CD4-positive, alpha-beta T cell treated with Interleukin-10 for 1 hour (primary cell): ENCODE results near the gene HAND1.

Experiments
- DNase-seq: peaks from one replicate; pipeline ENCODE4 v3.0.0-alpha.2; 2020

Gene HAND1

DNA sequence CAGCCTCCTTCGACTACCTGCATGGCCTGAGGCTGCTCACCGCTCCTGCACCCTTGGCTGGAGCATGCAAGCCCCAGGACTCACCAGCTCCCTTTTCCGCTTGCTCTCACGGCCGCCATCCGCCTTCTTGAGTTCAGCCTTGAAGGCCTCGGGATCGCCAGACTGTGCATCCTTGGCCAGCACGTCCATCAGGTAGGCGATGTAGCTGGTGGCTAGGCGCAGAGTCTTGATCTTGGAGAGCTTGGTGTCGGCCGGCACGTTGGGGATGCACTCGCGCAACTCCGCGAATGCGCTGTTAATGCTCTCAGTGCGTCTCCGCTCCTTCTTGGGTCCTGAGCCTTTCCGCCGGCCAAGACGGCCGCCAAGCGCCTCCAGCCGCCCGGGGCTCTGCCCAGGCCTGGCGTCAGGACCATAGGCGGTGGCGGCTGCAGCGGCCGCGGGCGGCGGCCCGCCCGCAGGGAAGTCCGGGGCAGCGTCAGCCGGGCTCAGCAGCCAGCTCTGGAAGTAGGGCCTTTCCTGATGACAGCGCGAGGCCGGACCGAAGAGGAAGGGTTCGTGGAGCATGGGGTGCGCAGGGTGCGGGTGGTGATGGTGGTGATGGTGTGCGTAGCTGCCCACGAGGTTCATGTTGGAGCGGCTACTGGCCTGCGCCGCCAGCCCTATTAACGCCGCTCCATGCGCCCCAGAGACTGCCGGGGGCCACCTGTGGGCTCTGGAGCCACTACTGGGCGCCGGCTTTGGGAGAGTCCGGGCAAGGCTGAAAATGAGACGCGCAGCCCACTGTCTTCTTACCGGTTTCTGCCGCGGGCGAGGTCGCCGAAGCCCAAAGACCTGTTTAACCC, 424 bp downstream of the HAND1 start:
- DNase-seq, result no peak

DNA sequence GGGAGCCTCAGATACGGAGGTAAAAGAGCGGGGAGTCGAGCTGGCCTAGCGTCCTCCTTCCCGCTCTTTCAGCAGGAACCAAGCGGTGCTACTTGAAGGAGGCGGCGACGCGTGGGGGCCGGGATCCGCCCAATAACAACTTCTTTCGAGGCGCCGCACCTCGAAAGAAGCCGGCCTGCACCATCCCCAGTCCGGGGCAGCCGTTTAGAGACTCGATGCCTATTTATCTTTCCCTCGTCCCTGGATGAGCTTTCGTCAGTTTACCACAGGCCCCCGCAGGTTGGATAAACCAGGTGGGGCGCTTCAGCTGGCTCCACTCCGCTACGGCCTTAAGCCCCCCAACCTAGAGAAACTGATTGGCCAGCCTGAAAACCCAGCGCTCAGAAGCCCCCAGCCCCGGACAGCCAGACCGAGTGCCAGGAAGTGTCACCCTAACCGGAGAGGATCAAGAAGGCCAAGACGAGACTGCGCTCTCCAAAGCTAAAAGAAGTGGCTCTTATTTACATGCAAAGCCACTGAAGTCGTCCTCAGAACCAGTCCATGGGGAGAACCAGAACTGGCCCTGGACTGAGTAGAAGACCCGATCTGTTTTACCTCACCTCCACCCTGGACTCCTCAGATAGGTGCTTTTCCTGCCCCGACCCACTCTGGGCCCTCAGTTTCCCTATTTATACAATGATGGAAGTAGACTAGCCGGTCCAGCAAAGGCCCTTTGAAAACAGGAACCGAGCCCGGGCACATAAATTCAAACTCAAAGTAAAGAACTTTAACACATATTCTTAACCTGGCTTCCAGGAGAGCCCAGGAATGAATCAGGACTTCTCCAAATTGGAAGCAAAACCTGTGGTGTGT, 1.4 kb downstream of the HAND1 start:
- no peak for DNase-seq

DNA sequence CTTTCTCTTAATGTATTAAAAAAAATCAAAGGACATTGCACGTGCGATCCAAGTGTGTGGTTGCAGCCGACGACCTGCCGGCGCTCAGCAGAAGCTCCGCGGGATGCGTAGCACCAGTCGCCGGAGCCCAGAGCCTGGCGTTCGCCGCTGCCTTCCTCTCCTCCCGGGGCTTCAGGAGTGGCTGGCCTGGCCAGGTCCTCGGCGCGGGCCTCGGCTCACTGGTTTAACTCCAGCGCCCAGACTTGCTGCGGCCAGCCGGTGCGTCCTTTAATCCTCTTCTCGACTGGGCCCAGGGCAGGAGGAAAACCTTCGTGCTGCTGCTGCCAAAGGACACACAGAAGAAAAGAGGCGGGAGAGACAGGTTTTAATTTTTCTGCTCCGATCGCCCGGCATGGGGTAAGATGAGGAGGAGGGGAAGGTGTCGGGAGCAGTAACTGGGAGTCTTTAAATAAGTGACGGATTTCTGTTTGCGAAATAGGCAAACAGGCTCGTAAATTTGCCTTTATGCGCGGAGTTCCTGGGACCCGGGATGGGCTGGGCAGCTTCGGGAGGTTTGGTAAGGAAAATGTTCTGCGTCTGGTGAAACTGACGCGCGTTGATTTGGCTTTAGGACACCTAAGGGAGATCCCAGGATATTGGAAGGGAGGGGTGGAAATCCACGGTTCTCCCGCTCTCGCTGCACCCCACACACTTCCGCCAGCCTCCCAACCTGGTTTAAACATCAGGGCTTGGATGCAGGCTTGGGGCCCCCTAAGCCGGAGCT, 2.3 kb downstream of the HAND1 start:
- DNase-seq, result no peak

- DNase-seq, result no peak
Observed at GRCh38 chr5:154474396-154475334, 3.4 kb downstream of the HAND1 start.

DNA sequence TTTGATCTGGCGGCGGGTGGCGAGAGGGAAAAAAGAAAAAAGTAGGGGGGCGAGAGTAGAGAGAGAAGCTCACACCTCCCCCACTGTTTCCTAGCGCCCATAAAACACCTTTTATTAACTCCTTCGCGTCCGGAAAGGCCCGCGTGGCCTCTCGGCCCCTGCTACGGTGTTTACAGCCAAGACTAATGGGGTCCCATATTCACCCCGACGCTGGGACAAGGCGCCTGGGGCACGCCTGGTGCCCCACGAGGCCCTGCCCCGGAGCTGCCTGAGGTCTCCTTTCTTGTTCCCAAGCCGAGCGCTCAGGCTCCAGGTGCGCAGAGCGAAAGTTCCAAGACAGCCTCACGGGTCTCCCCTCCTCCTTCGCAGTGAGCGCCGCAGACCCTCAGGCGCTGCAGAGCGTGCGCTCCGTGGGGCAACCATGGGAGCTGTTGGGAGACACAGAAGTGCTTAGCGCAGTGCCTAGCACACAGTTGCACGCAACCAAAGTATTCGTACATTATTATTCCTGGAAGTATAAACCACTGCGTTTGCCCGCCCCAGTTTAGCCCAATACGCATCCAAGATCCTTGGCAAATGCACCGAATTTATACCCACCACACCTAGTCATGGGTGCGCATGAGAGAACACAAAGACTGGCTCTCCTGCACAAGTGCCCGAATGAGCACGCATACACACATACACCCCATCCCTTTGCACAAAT, 4.3 kb downstream of the HAND1 start:
- no peak for DNase-seq

DNA sequence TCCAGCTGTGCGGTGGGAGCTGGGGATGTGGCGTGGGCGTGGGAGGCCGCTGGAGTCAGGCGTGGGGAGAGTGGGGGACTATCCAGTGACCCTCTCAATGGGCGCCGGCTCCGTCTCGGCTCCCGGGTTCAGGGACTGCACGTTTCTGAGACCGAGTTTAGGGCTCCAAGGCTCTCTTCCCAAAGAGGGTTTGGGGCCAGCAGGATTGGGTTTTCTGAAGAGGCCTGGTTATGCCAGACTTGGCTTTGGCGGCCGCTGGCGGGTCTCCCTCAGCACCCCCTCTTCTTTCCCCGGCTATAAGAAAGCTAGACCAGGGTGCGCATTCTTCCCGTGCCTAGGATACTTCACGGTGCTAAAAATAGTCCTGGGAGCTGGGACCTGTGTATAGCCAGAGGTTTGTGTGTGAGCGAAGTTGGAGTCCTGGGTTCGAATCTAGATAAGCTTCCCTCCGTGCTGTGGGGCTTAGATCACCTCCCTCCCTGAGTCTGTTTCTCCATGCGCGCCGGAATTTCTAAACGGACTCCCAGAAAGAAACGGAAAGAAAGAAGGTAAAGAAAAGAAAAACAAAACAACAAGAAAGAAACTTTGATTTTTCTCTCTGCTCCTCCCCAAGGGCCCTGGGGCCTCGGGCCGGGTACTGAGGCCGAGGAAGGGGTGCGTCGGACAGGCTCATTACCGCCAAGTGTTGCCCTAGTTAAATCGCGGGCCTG, 5.0 kb downstream of the HAND1 start:
- DNase-seq, result no peak

GRCh38 chr5:154470947-154471870, 6.8 kb downstream of the HAND1 start:
- DNase-seq, result no peak

DNA sequence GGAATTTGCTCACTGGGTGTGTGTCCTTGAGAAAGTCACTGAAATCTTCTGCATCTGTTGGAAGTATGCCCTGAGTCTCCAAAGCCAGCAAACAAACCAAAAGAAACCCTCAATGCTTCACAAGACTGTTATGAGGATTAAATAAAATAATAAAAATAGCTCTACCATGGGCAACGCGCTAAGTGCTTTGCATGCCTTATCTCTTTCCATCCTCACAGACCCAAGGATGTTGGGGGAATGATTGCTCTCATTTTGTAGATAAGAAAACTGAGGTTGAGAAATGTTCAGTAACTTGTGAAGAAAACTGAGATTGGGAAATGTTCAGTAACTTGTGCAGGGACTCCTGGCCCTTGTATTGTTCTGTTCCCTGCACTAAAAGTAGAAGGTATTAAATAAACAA, 7.9 kb downstream of the HAND1 start:
- DNase-seq, result no peak

- peak; percentile 67 for DNase-seq
Observed at GRCh38 chr5:154467655-154468354, 10.2 kb downstream of the HAND1 start.

- DNase-seq, result no peak
Observed at GRCh38 chr5:154466671-154467070, 11.4 kb downstream of the HAND1 start.

DNA sequence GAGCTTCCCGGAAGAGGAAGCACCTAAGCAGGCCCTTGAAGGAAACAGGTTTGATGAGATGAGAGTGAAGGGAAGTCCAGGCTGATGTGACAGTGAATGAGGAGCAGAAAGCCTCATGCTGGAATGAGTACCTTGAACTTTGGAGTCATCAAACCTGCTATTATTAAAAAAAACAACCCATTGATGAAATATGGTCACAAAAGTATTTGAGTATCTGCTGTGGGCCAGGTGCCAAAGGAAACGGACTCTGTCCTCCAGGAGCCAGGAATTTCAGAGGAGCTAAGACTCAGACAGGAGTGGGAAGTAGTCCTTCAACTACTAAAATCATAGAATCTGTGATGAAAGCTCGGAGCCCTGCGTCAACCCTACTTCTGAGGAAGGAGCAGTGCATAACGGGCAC, 11.9 kb downstream of the HAND1 start:
- DNase-seq, result no peak

DNA sequence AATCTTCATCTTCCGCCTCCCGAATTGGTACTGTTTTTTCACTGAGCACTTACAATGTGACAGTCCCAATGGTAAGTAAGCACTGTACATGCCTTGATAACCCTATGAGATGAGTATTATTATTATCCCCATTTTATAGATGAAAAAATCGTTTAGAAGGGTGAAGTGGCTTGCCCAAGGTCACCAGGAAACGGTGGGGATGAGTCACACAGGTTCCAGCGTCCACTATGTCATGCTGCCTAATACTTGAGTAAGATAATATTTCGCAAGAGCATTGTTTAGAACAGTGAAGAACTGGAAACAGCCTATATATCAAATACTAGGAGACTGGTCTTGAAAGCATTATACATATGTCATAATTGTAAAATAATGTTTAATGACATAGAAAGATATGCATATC, 12.9 kb downstream of the HAND1 start:
- no peak for DNase-seq

GRCh38 chr5:154464438-154464837, 13.6 kb downstream of the HAND1 start:
- DNase-seq, result no peak

- DNase-seq, result no peak
Observed at GRCh38 chr5:154461531-154461930, 16.5 kb downstream of the HAND1 start.

DNA sequence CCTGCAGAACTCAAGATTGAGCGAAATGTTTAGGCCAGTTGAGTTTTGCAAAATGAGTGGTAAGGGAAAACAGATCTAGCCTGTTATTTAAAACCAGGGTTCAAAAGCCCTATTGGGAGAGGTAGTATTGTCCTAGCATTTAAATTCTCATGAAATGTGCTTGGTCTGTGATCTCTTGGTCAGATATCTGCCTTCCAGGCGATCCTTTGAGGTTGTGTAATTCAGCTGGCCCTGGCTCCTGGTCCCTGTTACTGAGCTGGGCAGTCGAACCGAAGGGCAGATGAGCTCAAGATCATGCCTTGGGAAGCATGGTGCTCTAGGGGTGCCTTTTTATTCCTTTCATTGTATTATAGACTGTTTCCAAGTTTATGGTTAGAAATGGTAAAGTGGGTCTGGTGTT, 17.9 kb downstream of the HAND1 start:
- DNase-seq, result no peak

- no peak for DNase-seq
Observed at GRCh38 chr5:154459015-154459414, 19.0 kb downstream of the HAND1 start.

DNA sequence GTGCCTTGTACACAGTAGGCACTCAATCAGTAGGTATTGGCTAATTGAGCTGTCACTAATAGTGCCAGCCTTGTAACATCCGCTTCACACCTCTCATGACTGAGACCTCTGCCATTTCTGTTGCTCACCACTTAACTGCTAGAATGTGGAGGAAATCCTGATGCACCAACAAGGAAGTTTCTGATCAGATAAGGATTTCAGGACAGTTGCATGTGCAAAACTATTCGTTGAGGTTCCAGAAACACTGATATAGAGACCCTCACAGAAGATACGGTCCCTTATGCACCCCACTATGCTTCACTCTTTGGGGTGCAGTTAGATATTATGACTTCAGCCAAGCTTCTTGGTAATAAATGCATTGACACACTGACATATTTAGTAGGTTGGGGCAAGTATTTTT, 21.5 kb downstream of the HAND1 start:
- no peak for DNase-seq

GRCh38 chr5:154455585-154455984, 22.4 kb downstream of the HAND1 start:
- DNase-seq, result no peak

- DNase-seq, result no peak
Observed at GRCh38 chr5:154451957-154452356, 26.1 kb downstream of the HAND1 start.
